Testis (tissue), 2 donors: Measurements from ENCODE around the gene COX19.

Experiments
- CTCF ChIP-seq, 3 experiments: fragments of 450-650 bp in 2 of 3; fragments of 200-600 bp in 1 of 3; sonication (generic) in 1 of 3; IDR thresholded peaks; one replicate each; pipeline ENCODE4 v1.5.1; 2016 to 2019; ENCODE audit warnings: antibody characterized with exemption in 3 of 3, mild to moderate bottlenecking in 2 of 3, moderate library complexity in 1 of 3
- POLR2A ChIP-seq: fragments of 450-650 bp; IDR thresholded peaks from one replicate; pipeline ENCODE4 v1.6.1; 2017; ENCODE audit warnings: antibody characterized with exemption, mild to moderate bottlenecking, moderate library complexity

GRCh38 chr7:978416-979091 is 3.2 kb upstream of the COX19 start:
- TF ChIP-seq POLR2A (no peak), CTCF (IDR thresholded peaks at IDR 0.05) (no peak)
